GM21619 (cell line): ENCODE data around the gene PRSS53.

Source experiments
- ATAC-seq: cut with Tn5 transposase; IDR thresholded peaks from one replicate; pipeline ENCODE4 v1.9.1; 2021; ENCODE audit not compliant: unreplicated experiment

The PRSS53 gene

GRCh38 chr16:31099860-31100638 is 11.3 kb upstream of the PRSS53 start:
- ATAC-seq: no peak

- ATAC-seq: peak; percentile 79
Observed at GRCh38 chr16:31094424-31095120, 5.8 kb upstream of the PRSS53 start, which contains the start of gene VKORC1. Gene VKORC1, minus strand, starts transcription at chr16:31094797. Its CDS starts 68 bp downstream, at chr16:31094729.

- no peak for ATAC-seq
Observed at GRCh38 chr16:31094088-31094423, 5.3 kb upstream of the PRSS53 start.

- ATAC-seq: no peak
Observed at GRCh38 chr16:31093132-31093703, 4.5 kb upstream of the PRSS53 start.

- no peak for ATAC-seq
Observed at GRCh38 chr16:31092330-31092729, 3.6 kb upstream of the PRSS53 start.

GRCh38 chr16:31090540-31090939 is 1.8 kb upstream of the PRSS53 start:
- no peak for ATAC-seq

GRCh38 chr16:31089199-31089598 is 456 bp upstream of the PRSS53 start:
- no peak for ATAC-seq

- no peak for ATAC-seq
Observed at GRCh38 chr16:31087971-31088370, 772 bp downstream of the PRSS53 start.

- no peak for ATAC-seq
Observed at GRCh38 chr16:31087481-31087880, 1.3 kb downstream of the PRSS53 start.

GRCh38 chr16:31086629-31086906 is 2.2 kb downstream of the PRSS53 start:
- ATAC-seq: no peak

- no peak for ATAC-seq
Observed at GRCh38 chr16:31085873-31086628, 2.7 kb downstream of the PRSS53 start.

GRCh38 chr16:31085411-31085810 is 3.3 kb downstream of the PRSS53 start:
- no peak for ATAC-seq

- no peak for ATAC-seq
Observed at GRCh38 chr16:31084584-31085302, 4.0 kb downstream of the PRSS53 start.

- no peak for ATAC-seq
Observed at GRCh38 chr16:31083981-31084380, 4.8 kb downstream of the PRSS53 start.

GRCh38 chr16:31083556-31083955 is 5.2 kb downstream of the PRSS53 start:
- ATAC-seq: no peak

- no peak for ATAC-seq
Observed at GRCh38 chr16:31083081-31083480, 5.7 kb downstream of the PRSS53 start.

- no peak for ATAC-seq
Observed at GRCh38 chr16:31082368-31083045, 6.2 kb downstream of the PRSS53 start.

GRCh38 chr16:31081428-31082351 is 7.1 kb downstream of the PRSS53 start:
- no peak for ATAC-seq

- ATAC-seq: no peak
Observed at GRCh38 chr16:31080756-31081419, 7.9 kb downstream of the PRSS53 start.
